Stimulated activated CD4-positive, alpha-beta T cell treated with anti-CD3 and anti-CD28 coated beads, TNF-alpha, amount 100 ng/mL, for 48 hours (primary cell): ENCODE data around the gene CAMKK2.
"Not testable (repeated sequence)": the region's sequence is repeated elsewhere in the genome, so short reads cannot be mapped to it uniquely, and the experiment has no call there.

Experiments
- DNase-seq, 3 donors: peaks; one replicate each; pipeline ENCODE4 v3.0.0-alpha.2; 2020; ENCODE audit warnings: low read depth in 3 of 3

The CAMKK2 gene

GRCh38 chr12:121224591-121224990 is 71.9 kb downstream of the CAMKK2 start:
- DNase-seq, result no peak

- DNase-seq, result no peak
Measured at GRCh38 chr12:121223292-121224285, 72.9 kb downstream of the CAMKK2 start.

GRCh38 chr12:121222847-121223246 is 73.7 kb downstream of the CAMKK2 start:
- DNase-seq, result no peak

GRCh38 chr12:121219353-121219986 is 77.0 kb downstream of the CAMKK2 start:
- no peak for DNase-seq

- DNase-seq, result no peak
Measured at GRCh38 chr12:121218588-121219352, 77.7 kb downstream of the CAMKK2 start.

- DNase-seq, result no peak
Measured at GRCh38 chr12:121217761-121218160, 78.7 kb downstream of the CAMKK2 start.

- no peak for DNase-seq
Measured at GRCh38 chr12:121217063-121217462, 79.4 kb downstream of the CAMKK2 start.

GRCh38 chr12:121216102-121216501 is 80.4 kb downstream of the CAMKK2 start:
- DNase-seq, result no peak

GRCh38 chr12:121214855-121215745 is 81.4 kb downstream of the CAMKK2 start:
- no peak for DNase-seq

- no peak for DNase-seq
Measured at GRCh38 chr12:121214166-121214777, 82.2 kb downstream of the CAMKK2 start.

GRCh38 chr12:121212875-121213274 is 83.6 kb downstream of the CAMKK2 start:
- DNase-seq, result no peak

GRCh38 chr12:121209624-121210572 is 86.6 kb downstream of the CAMKK2 start, which contains the start of gene P2RX4:
Gene P2RX4 (plus strand): TSS chr12:121210129. CDS start chr12:121210165, 36 bp downstream.
- peak; percentile 71 to 87 (median 80) for DNase-seq

GRCh38 chr12:121209221-121209620 is 87.3 kb downstream of the CAMKK2 start:
- no peak for DNase-seq

- not testable (repeated sequence) for DNase-seq
Measured at GRCh38 chr12:121208571-121208970, 87.9 kb downstream of the CAMKK2 start.

- DNase-seq, result no peak
Measured at GRCh38 chr12:121205491-121205890, 91.0 kb downstream of the CAMKK2 start.

- no peak for DNase-seq
Measured at GRCh38 chr12:121203482-121203881, 93.0 kb downstream of the CAMKK2 start.

- DNase-seq, result no peak
Measured at GRCh38 chr12:121202407-121203355, 93.8 kb downstream of the CAMKK2 start.

GRCh38 chr12:121201140-121201539 is 95.4 kb downstream of the CAMKK2 start:
- not testable (repeated sequence) for DNase-seq
